ENCODE results near the gene RBM39. TPM values are rescaled to one million over a fixed set of nuclear protein-coding genes. Genes with fewer than 3 reads are reported as not detected.

Gene RBM39
- total and polyA plus RNA-seq, 10 of the 15 experiments (the other 5 are each of a cell fraction or from before 2014, with no cell fraction given): 135 to 280 (median 217) TPM

- TF ChIP-seq ZBTB40 (IDR thresholded peaks at IDR 0.05; ENCODE audit: borderline replicate concordance) (no peak), ZSCAN29 (IDR thresholded peaks at IDR 0.05) (0 out of 2 replicates have a peak, but pooled peaks have one; percentile 70), ZZZ3 (IDR thresholded peaks at IDR 0.05; ENCODE audit: control insufficient read depth, insufficient read length, low read depth) (no peak), CBX5 (IDR thresholded peaks at IDR 0.05; ENCODE audit: low read depth) (no peak), POLR2A (IDR thresholded peaks at IDR 0.05; ENCODE audit: low read depth, low read length) (peak; percentile 90), STAT1 (conservative IDR thresholded peaks at IDR 0.05) (no peak), RB1 (IDR thresholded peaks at IDR 0.05; ENCODE audit: borderline replicate concordance) (no peak; the same call in 1 of the 2 replicates), MTA2 (IDR thresholded peaks at IDR 0.05; ENCODE audit: low read depth) (no peak; the same call in 1 of the 2 replicates), NR2C2 (IDR thresholded peaks at IDR 0.05; ENCODE audit: borderline replicate concordance, control insufficient read depth, insufficient read length, low read depth) (no peak), FOXM1 (IDR thresholded peaks at IDR 0.05; ENCODE audit: low read depth, low read length) (no peak), IKZF2 (IDR thresholded peaks at IDR 0.05) (no peak; a peak in 1 of 4 replicates), CUX1 (IDR thresholded peaks at IDR 0.05; ENCODE audit: insufficient replicate concordance, low read depth, low read length) (no peak), SP1 (IDR thresholded peaks at IDR 0.05; ENCODE audit: low read depth, low read length) (peak; percentile 94), EZH2 (IDR thresholded peaks at IDR 0.05; ENCODE audit: borderline replicate concordance, control insufficient read depth, low read depth, low read length) (no peak), PKNOX1 (IDR thresholded peaks at IDR 0.05) (peak; percentile 97), ESRRA (IDR thresholded peaks at IDR 0.05; ENCODE audit: low read length) (no peak), POU2F2 (IDR thresholded peaks at IDR 0.05; ENCODE audit: borderline replicate concordance, low read depth, low read length) (no peak)
Observed at GRCh38 chr20:35771689-35772562, 29.9 kb upstream of the RBM39 start, which contains the start of gene PHF20 (continued).

Data from GM12878 (cell line).